IPS-15b (cell line): ENCODE data around the gene TMEM131L.

Experiments used
- H3K27me3 ChIP-seq: one replicate; pipeline ENCODE4 v1.6.1; 2013; ENCODE audit warnings: low read length; ENCODE audit not compliant: control insufficient read depth, insufficient read depth
- H3K36me3 ChIP-seq: one replicate; pipeline ENCODE4 v1.6.1; 2013; ENCODE audit warnings: low read length; ENCODE audit not compliant: control insufficient read depth, insufficient read depth
- H3K4me1 ChIP-seq: one replicate; pipeline ENCODE4 v1.6.1; 2013; ENCODE audit warnings: mild to moderate bottlenecking, low read length; ENCODE audit not compliant: control insufficient read depth, insufficient read depth
- H3K4me3 ChIP-seq: one replicate; pipeline ENCODE4 v1.5.1; 2013; ENCODE audit warnings: low read depth, low read length
- H3K9ac ChIP-seq: one replicate; pipeline ENCODE4 v1.6.1; 2013; ENCODE audit warnings: low read depth, mild to moderate bottlenecking, low read length
- H3K9me3 ChIP-seq: one replicate; pipeline ENCODE4 v1.6.1; 2013; ENCODE audit warnings: mild to moderate bottlenecking, low read length; ENCODE audit not compliant: control insufficient read depth, insufficient read depth

TMEM131L gene

GRCh38 chr4:153513596-153513995, 47.4 kb downstream of the TMEM131L start:
- H3K4me3 ChIP-seq: no peak overlapping the region
- H3K4me1 ChIP-seq: peaks cover 6% of the 10 kb centered on the region
- no peaks in the 10 kb centered on the region for H3K27me3 ChIP-seq
- no peak overlapping the region for H3K9ac ChIP-seq
- H3K36me3 ChIP-seq: no peaks in the 10 kb centered on the region
- no peaks in the 10 kb centered on the region for H3K9me3 ChIP-seq

GRCh38 chr4:153514001-153514526, 47.9 kb downstream of the TMEM131L start:
- Histone ChIP-seq H3K9me3 (no peaks in the 10 kb centered on the region), H3K4me1 (peaks cover 6% of the 10 kb centered on the region), H3K9ac (no peak overlapping the region), H3K27me3 (no peaks in the 10 kb centered on the region), H3K36me3 (no peaks in the 10 kb centered on the region), H3K4me3 (no peak overlapping the region)

- no peaks in the 10 kb centered on the region for H3K36me3 ChIP-seq
Measured at GRCh38 chr4:153514688-153515426, 48.7 kb downstream of the TMEM131L start.

GRCh38 chr4:153517159-153517558, 51.0 kb downstream of the TMEM131L start:
- Histone ChIP-seq H3K36me3 (no peaks in the 10 kb centered on the region), H3K4me1 (peaks cover 16% of the 10 kb centered on the region), H3K9me3 (no peaks in the 10 kb centered on the region), H3K27me3 (no peaks in the 10 kb centered on the region), H3K9ac (no peak overlapping the region), H3K4me3 (no peak overlapping the region)

More at GRCh38 chr4:153514688-153515426, 48.7 kb downstream of the TMEM131L start:
- Histone ChIP-seq H3K4me1 (peaks cover 6% of the 10 kb centered on the region), H3K27me3 (no peaks in the 10 kb centered on the region), H3K4me3 (no peak overlapping the region), H3K9me3 (no peaks in the 10 kb centered on the region), H3K9ac (no peak overlapping the region)

- no peaks in the 10 kb centered on the region for H3K9me3 ChIP-seq
- H3K4me1 ChIP-seq: peaks cover 23% of the 10 kb centered on the region
- no peaks in the 10 kb centered on the region for H3K27me3 ChIP-seq
- H3K9ac ChIP-seq: no peak overlapping the region
- no peaks in the 10 kb centered on the region for H3K36me3 ChIP-seq
- H3K4me3 ChIP-seq: no peak overlapping the region
Measured at GRCh38 chr4:153518001-153518400, 51.8 kb downstream of the TMEM131L start.

- Histone ChIP-seq H3K36me3 (no peaks in the 10 kb centered on the region), H3K9me3 (no peaks in the 10 kb centered on the region), H3K27me3 (no peaks in the 10 kb centered on the region), H3K4me1 (peaks cover 31% of the 10 kb centered on the region), H3K4me3 (no peak overlapping the region), H3K9ac (no peak overlapping the region)
Measured at GRCh38 chr4:153518637-153519389, 52.7 kb downstream of the TMEM131L start.

- H3K4me1 ChIP-seq: peaks cover 33% of the 10 kb centered on the region
- no peaks in the 10 kb centered on the region for H3K36me3 ChIP-seq
- no peak overlapping the region for H3K9ac ChIP-seq
- no peaks in the 10 kb centered on the region for H3K9me3 ChIP-seq
- no peaks in the 10 kb centered on the region for H3K27me3 ChIP-seq
- no peak overlapping the region for H3K4me3 ChIP-seq
Measured at GRCh38 chr4:153519687-153520086, 53.5 kb downstream of the TMEM131L start.

GRCh38 chr4:153520227-153520626, 54.1 kb downstream of the TMEM131L start:
- Histone ChIP-seq H3K9me3 (no peaks in the 10 kb centered on the region), H3K4me1 (peaks cover 34% of the 10 kb centered on the region), H3K9ac (no peak overlapping the region), H3K36me3 (no peaks in the 10 kb centered on the region), H3K27me3 (no peaks in the 10 kb centered on the region), H3K4me3 (no peak overlapping the region)

- H3K36me3 ChIP-seq: no peaks in the 10 kb centered on the region
- no peak overlapping the region for H3K4me3 ChIP-seq
- H3K27me3 ChIP-seq: no peaks in the 10 kb centered on the region
- H3K9me3 ChIP-seq: no peaks in the 10 kb centered on the region
- no peak overlapping the region for H3K9ac ChIP-seq
- peaks cover 34% of the 10 kb centered on the region for H3K4me1 ChIP-seq
Measured at GRCh38 chr4:153520801-153521329, 54.7 kb downstream of the TMEM131L start.

- peaks cover 34% of the 10 kb centered on the region for H3K4me1 ChIP-seq
- no peak overlapping the region for H3K4me3 ChIP-seq
- peaks cover 2% of the 10 kb centered on the region for H3K36me3 ChIP-seq
- H3K9ac ChIP-seq: no peak overlapping the region
- no peaks in the 10 kb centered on the region for H3K9me3 ChIP-seq
- no peaks in the 10 kb centered on the region for H3K27me3 ChIP-seq
Measured at GRCh38 chr4:153521478-153521877, 55.3 kb downstream of the TMEM131L start.

GRCh38 chr4:153521999-153522801, 56.0 kb downstream of the TMEM131L start:
- no peak overlapping the region for H3K4me3 ChIP-seq
- peaks cover 2% of the 10 kb centered on the region for H3K36me3 ChIP-seq
- H3K9me3 ChIP-seq: no peaks in the 10 kb centered on the region
- no peaks in the 10 kb centered on the region for H3K27me3 ChIP-seq
- peaks cover 34% of the 10 kb centered on the region for H3K4me1 ChIP-seq
- H3K9ac ChIP-seq: no peak overlapping the region
